Mesodermal cell (in vitro differentiated cells): ENCODE measurements around the gene PPHLN1.

ENCODE experiments used
- H3K27ac ChIP-seq: 2 replicates; pipeline ENCODE4 v1.7.0; 2013; ENCODE audit warnings: mild to moderate bottlenecking, low read depth, low read length, moderate library complexity; ENCODE audit not compliant: severe bottlenecking
- H3K36me3 ChIP-seq: 2 replicates; pipeline ENCODE4 v1.7.1; 2013; ENCODE audit warnings: mild to moderate bottlenecking, low read length, moderate library complexity; ENCODE audit not compliant: control insufficient read depth, insufficient read depth
- H3K4me1 ChIP-seq: one replicate; pipeline ENCODE4 v1.7.1; 2013; ENCODE audit warnings: mild to moderate bottlenecking, low read length; ENCODE audit not compliant: insufficient read depth, control insufficient read depth, poor library complexity, severe bottlenecking
- H3K4me3 ChIP-seq: 2 replicates; pipeline ENCODE4 v1.7.0; 2013; ENCODE audit warnings: low read length, control low read depth, mild to moderate bottlenecking; ENCODE audit not compliant: insufficient read depth, poor library complexity, severe bottlenecking; ENCODE audit errors: extremely low read depth
- H3K9me3 ChIP-seq: 2 replicates; pipeline ENCODE4 v1.7.1; 2013; ENCODE audit warnings: mild to moderate bottlenecking, low read length, moderate library complexity; ENCODE audit not compliant: control insufficient read depth
- WGBS, 2 experiments: methylation state at CpG; one replicate each; pipeline ENCODE4 v1.1.5; 2013; ENCODE audit warnings: missing lambda C conversion rate in 2 of 2; ENCODE audit not compliant: insufficient coverage in 2 of 2; 5-methylcytosine and 5-hydroxymethylcytosine counted together

PPHLN1 gene

GRCh38 chr12:42288544-42288943, 37.4 kb upstream of the PPHLN1 start:
- Histone ChIP-seq H3K36me3 (no peaks in the 10 kb centered on the region), H3K4me3 (no peak overlapping the region), H3K27ac (no peak overlapping the region), H3K4me1 (no peaks in the 10 kb centered on the region), H3K9me3 (no peaks in the 10 kb centered on the region)
- WGBS, 2 experiments, result 84 to 89% methylated on average over 5 to 6 of the region's 9 CpGs

- whole genome bisulfite sequencing, 2 experiments, result no CpG with 5 or more reads among the region's 2 CpGs
- no peak overlapping the region for H3K27ac ChIP-seq
- no peaks in the 10 kb centered on the region for H3K4me1 ChIP-seq
- peaks cover 3% of the 10 kb centered on the region for H3K9me3 ChIP-seq
- no peak overlapping the region for H3K4me3 ChIP-seq
- no peaks in the 10 kb centered on the region for H3K36me3 ChIP-seq
Observed at GRCh38 chr12:42291680-42292079, 34.3 kb upstream of the PPHLN1 start.

- Histone ChIP-seq H3K9me3 (peaks cover 4% of the 10 kb centered on the region), H3K36me3 (no peaks in the 10 kb centered on the region), H3K4me1 (no peaks in the 10 kb centered on the region), H3K27ac (no peak overlapping the region), H3K4me3 (no peak overlapping the region)
- 92 to 100% methylated on average over 4 of the region's 5 CpGs for WGBS, 2 experiments
Observed at GRCh38 chr12:42296503-42297109, 29.4 kb upstream of the PPHLN1 start.

- no peaks in the 10 kb centered on the region for H3K4me1 ChIP-seq
- H3K9me3 ChIP-seq, result peaks cover 4% of the 10 kb centered on the region
- no peak overlapping the region for H3K4me3 ChIP-seq
- H3K36me3 ChIP-seq, result no peaks in the 10 kb centered on the region
- WGBS, 2 experiments, result 79 to 100% methylated on average over 2 to 3 of the region's 4 CpGs
- no peak overlapping the region for H3K27ac ChIP-seq
Observed at GRCh38 chr12:42298887-42299286, 27.1 kb upstream of the PPHLN1 start.

- Histone ChIP-seq H3K4me3 (no peak overlapping the region), H3K36me3 (no peaks in the 10 kb centered on the region), H3K9me3 (peaks cover 4% of the 10 kb centered on the region), H3K4me1 (no peaks in the 10 kb centered on the region), H3K27ac (no peak overlapping the region)
- WGBS, 2 experiments, result 100% methylated on average over 1 to 2 of the region's 8 CpGs
Observed at GRCh38 chr12:42299392-42300308, 26.3 kb upstream of the PPHLN1 start.

GRCh38 chr12:42306297-42306696, 19.7 kb upstream of the PPHLN1 start:
- Histone ChIP-seq H3K9me3 (no peaks in the 10 kb centered on the region), H3K27ac (no peak overlapping the region), H3K4me1 (no peaks in the 10 kb centered on the region), H3K4me3 (no peak overlapping the region), H3K36me3 (no peaks in the 10 kb centered on the region)
- no CpG with 5 or more reads among the region's 3 CpGs for WGBS, 2 experiments

GRCh38 chr12:42308390-42308789, 17.6 kb upstream of the PPHLN1 start:
- WGBS, 2 experiments, result no CpG with 5 or more reads among the region's 2 CpGs
- Histone ChIP-seq H3K36me3 (peaks cover 6% of the 10 kb centered on the region), H3K4me1 (no peaks in the 10 kb centered on the region), H3K9me3 (no peaks in the 10 kb centered on the region), H3K4me3 (no peak overlapping the region), H3K27ac (no peak overlapping the region)

GRCh38 chr12:42309996-42310395, 16.0 kb upstream of the PPHLN1 start:
- Histone ChIP-seq H3K9me3 (no peaks in the 10 kb centered on the region), H3K27ac (no peak overlapping the region), H3K4me1 (no peaks in the 10 kb centered on the region), H3K4me3 (no peak overlapping the region), H3K36me3 (peaks cover 13% of the 10 kb centered on the region)
- 63 to 76% methylated on average over 2 to 4 of the region's 6 CpGs for WGBS, 2 experiments

GRCh38 chr12:42315108-42315507, 10.9 kb upstream of the PPHLN1 start:
- Histone ChIP-seq H3K36me3 (peaks cover 20% of the 10 kb centered on the region), H3K9me3 (no peaks in the 10 kb centered on the region), H3K27ac (no peak overlapping the region), H3K4me3 (no peak overlapping the region), H3K4me1 (no peaks in the 10 kb centered on the region)
- WGBS, 2 experiments, result 100% methylated on average over 1 of the region's 2 CpGs; no CpG with 5 or more reads in 1 of the 2 experiments

GRCh38 chr12:42320796-42321195, 5.2 kb upstream of the PPHLN1 start:
- no peak overlapping the region for H3K27ac ChIP-seq
- H3K4me1 ChIP-seq, result peaks cover 3% of the 10 kb centered on the region
- H3K9me3 ChIP-seq, result no peaks in the 10 kb centered on the region
- peaks cover 17% of the 10 kb centered on the region for H3K36me3 ChIP-seq
- no peak overlapping the region for H3K4me3 ChIP-seq

- Histone ChIP-seq H3K4me1 (peaks cover 10% of the 10 kb centered on the region), H3K4me3 (no peak overlapping the region), H3K27ac (no peak overlapping the region), H3K36me3 (peaks cover 13% of the 10 kb centered on the region), H3K9me3 (no peaks in the 10 kb centered on the region)
Observed at GRCh38 chr12:42322567-42322966, 3.4 kb upstream of the PPHLN1 start.
